Activated T-helper 9 cell treated with anti-CD3 and anti-CD28 coated beads, Interleukin-2, amount 50 U/mL, for 16 hours (primary cell): ENCODE data around the gene HOXD10.

Experiments used
- DNase-seq: peaks from one replicate; pipeline ENCODE4 v3.0.0-alpha.2; 2020; ENCODE audit warnings: low read depth

Gene HOXD10

DNA sequence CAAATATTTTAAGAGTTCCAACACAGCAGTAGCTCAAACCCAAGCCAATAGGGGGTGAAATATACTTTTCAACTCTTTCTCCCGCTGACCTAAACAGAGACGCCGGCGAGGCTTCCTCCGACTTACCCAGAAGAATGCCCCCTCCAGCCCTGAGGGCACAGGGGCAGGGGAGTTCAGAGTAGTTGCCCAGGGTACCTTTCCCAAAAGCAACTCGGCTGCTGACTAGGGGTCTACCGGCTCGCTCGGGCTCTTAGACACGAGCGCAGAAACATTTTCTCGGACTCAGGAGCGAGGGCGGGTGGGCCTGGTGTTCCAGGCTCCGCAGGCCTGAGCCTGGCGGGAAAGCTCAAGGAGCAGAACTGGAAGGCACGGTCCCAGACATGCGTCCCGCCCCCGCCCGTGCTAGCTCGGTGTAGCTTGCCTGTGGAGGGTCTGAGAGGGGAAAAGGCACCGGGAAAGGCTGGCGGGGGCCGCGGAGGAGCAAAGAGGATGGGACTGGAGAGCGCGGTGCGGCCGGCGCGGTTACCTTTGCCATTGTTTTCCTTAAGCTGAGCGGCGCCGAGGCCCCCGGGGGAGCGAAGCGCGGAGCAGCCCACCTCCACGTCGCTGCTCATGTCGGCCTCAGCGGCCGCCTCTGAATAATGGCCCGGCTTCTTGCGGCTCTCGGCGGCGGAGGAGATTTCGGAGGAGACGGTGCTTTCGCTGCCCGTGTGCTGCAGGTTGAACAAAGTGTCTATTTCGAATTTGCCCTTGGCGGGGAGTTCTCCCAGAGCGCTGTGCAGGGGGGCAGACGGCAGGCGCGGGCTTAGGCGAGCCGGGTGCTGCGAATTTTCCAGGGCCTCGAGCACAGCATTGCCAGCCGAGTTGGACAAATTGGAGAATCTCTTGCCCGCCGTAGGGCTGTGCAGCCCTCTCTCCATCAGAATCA is 33.5 kb upstream of the HOXD10 start:
- no peak for DNase-seq

- DNase-seq: no peak
Observed at GRCh38 chr2:176083796-176084261, 32.7 kb upstream of the HOXD10 start, which contains the start of gene EVX2. EVX2 (minus strand) TSS chr2:176083962; CDS start chr2:176083776, 186 bp downstream.

DNA sequence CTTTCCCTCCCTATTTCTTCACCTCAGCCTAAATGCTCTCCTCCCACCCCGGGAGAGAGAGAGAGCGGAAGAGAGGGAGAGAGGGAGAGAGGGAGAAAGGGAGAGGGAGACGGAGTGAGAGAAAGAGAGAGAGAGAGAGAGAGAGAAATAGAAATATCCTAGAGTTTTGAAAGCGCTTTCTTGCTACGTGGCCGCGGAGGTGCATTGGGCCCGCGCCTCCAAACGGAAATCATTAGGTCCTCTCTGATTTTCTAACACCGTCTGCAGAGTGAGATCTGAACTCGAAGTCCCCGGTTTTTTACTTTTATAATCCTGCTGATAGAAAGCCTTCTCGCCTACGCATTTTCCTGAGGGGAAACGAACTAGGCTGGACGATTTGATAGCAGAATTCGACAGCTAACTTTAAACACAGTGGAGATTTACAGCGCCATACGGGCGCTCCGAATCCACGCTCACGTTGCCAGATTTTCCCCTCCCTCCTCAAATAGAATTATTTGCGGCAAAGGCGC is 31.9 kb upstream of the HOXD10 start:
- DNase-seq: no peak

GRCh38 chr2:176085120-176085788 is 31.3 kb upstream of the HOXD10 start:
- no peak for DNase-seq

GRCh38 chr2:176085861-176086771 is 30.5 kb upstream of the HOXD10 start:
- DNase-seq: no peak

GRCh38 chr2:176087330-176088047 is 29.1 kb upstream of the HOXD10 start:
- no peak for DNase-seq

- no peak for DNase-seq
Observed at GRCh38 chr2:176088048-176088936, 28.3 kb upstream of the HOXD10 start.

DNA sequence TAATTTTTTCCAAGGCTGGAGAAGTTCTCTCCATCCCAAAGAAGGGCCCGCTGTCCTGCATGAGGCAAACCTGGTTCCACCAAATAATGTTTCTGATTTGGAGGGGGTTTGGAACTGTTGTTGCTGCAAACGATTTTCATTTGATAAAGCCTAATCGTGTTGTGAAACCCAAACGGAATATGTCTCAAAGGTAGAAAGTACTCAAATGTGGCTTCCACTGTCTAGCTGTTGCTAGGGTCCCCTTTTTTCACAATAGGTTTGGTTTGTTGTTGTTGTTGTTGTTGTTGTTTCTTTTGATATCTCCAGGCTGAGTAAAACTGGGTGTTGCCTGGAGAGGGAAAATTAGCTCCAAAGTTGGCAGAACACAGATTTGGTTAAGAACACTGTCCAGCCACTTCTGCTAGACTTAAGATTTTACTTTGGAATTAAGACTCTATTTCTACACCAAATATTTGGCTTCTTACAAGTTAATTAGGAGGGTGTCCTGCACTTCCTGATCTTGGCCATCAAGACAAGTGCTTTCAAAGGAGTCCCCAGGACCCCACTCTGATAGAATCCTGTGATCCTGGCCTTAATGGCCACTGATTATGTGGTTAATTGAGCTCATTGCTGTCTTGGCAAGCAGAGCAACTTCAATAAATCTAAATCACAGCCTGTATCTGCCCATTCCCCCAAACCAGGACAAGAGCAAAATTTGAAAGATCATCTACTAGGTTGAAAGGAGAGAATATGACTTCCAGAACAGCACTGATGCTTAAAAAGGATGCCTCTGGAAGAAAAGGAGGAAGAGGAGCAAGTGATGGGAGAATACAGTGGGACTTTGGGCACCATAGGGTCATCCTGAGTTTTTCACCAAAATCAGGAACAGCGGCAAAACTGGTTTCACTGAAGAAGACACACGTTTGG is 27.4 kb upstream of the HOXD10 start:
- DNase-seq: no peak

DNA sequence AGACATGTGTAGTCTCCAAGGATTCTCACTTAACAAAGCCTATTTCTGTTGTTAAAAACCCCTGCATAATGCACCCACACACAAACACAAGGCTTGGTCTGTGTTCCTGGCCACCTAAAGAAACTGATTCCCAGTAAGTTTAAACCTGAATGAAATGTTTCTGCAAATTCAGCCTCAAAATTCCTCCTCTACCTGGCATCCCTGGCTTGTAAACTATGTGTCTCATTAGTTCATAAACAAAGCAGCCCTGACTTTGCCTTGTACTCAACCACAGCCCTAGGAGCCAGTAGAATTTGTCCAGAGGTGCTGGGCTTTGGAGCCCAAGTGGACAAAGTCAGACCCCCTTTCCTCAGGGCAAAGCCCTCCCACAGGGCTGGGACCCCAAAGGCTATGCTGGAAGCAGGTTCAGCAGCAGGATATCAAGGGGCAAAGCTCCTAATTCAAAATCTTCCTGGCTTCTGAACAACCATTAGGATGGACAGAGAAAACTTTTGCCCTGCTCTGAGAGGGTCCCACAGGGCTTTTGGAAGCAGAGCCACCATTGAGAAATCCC is 26.7 kb upstream of the HOXD10 start:
- DNase-seq: no peak

GRCh38 chr2:176090862-176091261 is 25.7 kb upstream of the HOXD10 start:
- no peak for DNase-seq

GRCh38 chr2:176091329-176092258 is 25.0 kb upstream of the HOXD10 start:
- DNase-seq: no peak

- DNase-seq: no peak
Observed at GRCh38 chr2:176092270-176093144, 24.1 kb upstream of the HOXD10 start, which contains the start of gene HOXD13. HOXD13 (plus strand) TSS chr2:176092721; CDS start chr2:176092891, 170 bp downstream.

DNA sequence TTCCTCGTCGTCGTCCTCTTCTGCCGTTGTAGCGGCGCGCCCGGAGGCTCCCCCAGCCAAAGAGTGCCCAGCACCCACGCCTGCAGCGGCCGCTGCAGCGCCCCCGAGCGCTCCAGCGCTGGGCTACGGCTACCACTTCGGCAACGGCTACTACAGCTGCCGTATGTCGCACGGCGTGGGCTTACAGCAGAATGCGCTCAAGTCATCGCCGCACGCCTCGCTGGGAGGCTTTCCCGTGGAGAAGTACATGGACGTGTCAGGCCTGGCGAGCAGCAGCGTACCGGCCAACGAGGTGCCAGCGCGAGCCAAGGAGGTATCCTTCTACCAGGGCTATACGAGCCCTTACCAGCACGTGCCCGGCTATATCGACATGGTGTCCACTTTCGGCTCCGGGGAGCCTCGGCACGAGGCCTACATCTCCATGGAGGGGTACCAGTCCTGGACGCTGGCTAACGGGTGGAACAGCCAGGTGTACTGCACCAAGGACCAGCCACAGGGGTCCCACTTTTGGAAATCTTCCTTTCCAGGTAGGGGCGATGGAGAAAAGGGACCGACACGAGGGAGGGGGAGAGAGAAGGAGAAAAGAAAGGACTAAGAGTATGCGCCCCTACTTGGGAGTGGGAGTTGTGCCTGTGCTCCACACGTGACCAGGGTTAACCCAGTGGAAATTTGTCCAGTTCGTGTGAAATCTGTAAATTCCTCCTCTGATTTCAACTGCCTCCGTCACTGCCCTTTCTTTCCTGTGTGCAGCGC is 23.3 kb upstream of the HOXD10 start:
- no peak for DNase-seq

- no peak for DNase-seq
Observed at GRCh38 chr2:176093898-176094249, 22.7 kb upstream of the HOXD10 start.

GRCh38 chr2:176094349-176094748 is 22.2 kb upstream of the HOXD10 start:
- no peak for DNase-seq

DNA sequence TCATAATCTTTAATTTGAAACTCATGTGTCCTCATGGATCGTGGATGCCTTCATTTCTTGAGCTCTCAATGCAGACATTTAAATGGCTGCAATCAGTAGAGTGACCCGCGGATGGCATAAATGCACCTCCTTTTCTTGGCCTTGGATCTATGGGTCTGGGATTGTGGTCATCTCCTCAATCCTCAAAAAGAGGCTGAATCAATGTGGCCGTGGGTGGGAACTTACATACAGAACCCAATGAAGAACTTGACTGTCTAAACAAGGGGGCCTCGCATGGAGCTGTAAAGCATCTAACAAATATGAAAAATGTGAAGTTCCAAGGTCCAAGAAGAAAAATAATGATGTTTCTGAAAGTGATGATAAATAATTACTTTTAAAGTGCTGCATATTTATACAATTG is 21.2 kb upstream of the HOXD10 start:
- DNase-seq: no peak
